Astrocyte (in vitro differentiated cells and primary cell): ENCODE results near the gene CHEK1. TPM values are rescaled to one million over a fixed set of nuclear protein-coding genes. Genes with fewer than 3 reads are reported as not detected.
A peak's percentile ranks its signal among the peaks of the same experiment; 100 is the strongest.

Experiments
- DNase-seq: peaks from one replicate; pipeline ENCODE4 v3.0.0-alpha.2; 2010; ENCODE audit warnings: low read depth
- FAIRE-seq: peaks from 2 replicates; lab custom pipeline; 2011; peaks lifted over from hg19 to GRCh38; lab: Jason Lieb, UNC
- H2AFZ ChIP-seq: 2 replicates; pipeline ENCODE4 v1.6.0; 2012; ENCODE audit warnings: low read depth, low read length, inconsistent platforms
- H3K27ac ChIP-seq: 2 replicates; pipeline ENCODE4 v1.5.1; 2011; ENCODE audit warnings: low read depth, low read length, inconsistent platforms
- H3K27me3 ChIP-seq: 2 replicates; pipeline ENCODE4 v1.6.0; 2011; ENCODE audit warnings: low read length, inconsistent platforms; ENCODE audit not compliant: insufficient read depth
- H3K36me3 ChIP-seq: 2 replicates; pipeline ENCODE4 v1.5.1; 2011; ENCODE audit warnings: low read length, inconsistent platforms; ENCODE audit not compliant: insufficient read depth
- H3K4me1 ChIP-seq: 2 replicates; pipeline ENCODE4 v1.5.1; 2011; ENCODE audit warnings: low read length, inconsistent platforms; ENCODE audit not compliant: insufficient read depth
- H3K4me2 ChIP-seq: 2 replicates; pipeline ENCODE4 v1.6.0; 2012; ENCODE audit warnings: low read length, inconsistent platforms
- H3K4me3 ChIP-seq: 2 replicates; pipeline ENCODE4 v1.5.1; 2011; ENCODE audit warnings: low read depth, mild to moderate bottlenecking, low read length, inconsistent platforms; ENCODE audit not compliant: insufficient read depth
- H3K79me2 ChIP-seq: 2 replicates; pipeline ENCODE4 v1.6.0; 2012; ENCODE audit warnings: mild to moderate bottlenecking, low read length, inconsistent platforms; ENCODE audit not compliant: insufficient read depth
- H3K9ac ChIP-seq: 2 replicates; pipeline ENCODE4 v1.6.0; 2012; ENCODE audit warnings: mild to moderate bottlenecking, low read length, inconsistent platforms
- H3K9me3 ChIP-seq: 2 replicates; pipeline ENCODE4 v1.5.1; 2012; ENCODE audit warnings: low read depth, mild to moderate bottlenecking, low read length, inconsistent platforms; ENCODE audit not compliant: insufficient read depth
- H4K20me1 ChIP-seq: 2 replicates; pipeline ENCODE4 v1.6.0; 2012; ENCODE audit warnings: low read length, inconsistent platforms; ENCODE audit not compliant: insufficient read depth
- H3K27ac Mint-ChIP-seq: one replicate; pipeline ENCODE4 v1.8.0; 2021; ENCODE audit warnings: mild to moderate bottlenecking, mixed read lengths; ENCODE audit not compliant: unreplicated experiment
- H3K27me3 Mint-ChIP-seq: one replicate; pipeline ENCODE4 v1.8.0; 2021; ENCODE audit warnings: low read depth, mixed read lengths; ENCODE audit not compliant: unreplicated experiment
- H3K36me3 Mint-ChIP-seq: one replicate; pipeline ENCODE4 v1.8.0; 2021; ENCODE audit warnings: low read depth, mixed read lengths; ENCODE audit not compliant: unreplicated experiment
- H3K4me1 Mint-ChIP-seq: one replicate; pipeline ENCODE4 v1.8.0; 2021; ENCODE audit warnings: low read depth, mixed read lengths; ENCODE audit not compliant: unreplicated experiment
- H3K4me3 Mint-ChIP-seq: one replicate; pipeline ENCODE4 v1.8.0; 2021; ENCODE audit warnings: mild to moderate bottlenecking, moderate library complexity, mixed read lengths; ENCODE audit not compliant: unreplicated experiment
- H3K9me3 Mint-ChIP-seq: one replicate; pipeline ENCODE4 v1.8.0; 2021; ENCODE audit warnings: mild to moderate bottlenecking, mixed read lengths; ENCODE audit not compliant: unreplicated experiment
- CTCF ChIP-seq: IDR thresholded peaks from 2 replicates; pipeline ENCODE4 v1.5.1; 2011; ENCODE audit warnings: low read depth, mild to moderate bottlenecking, inconsistent platforms, low read length, moderate library complexity; ENCODE audit not compliant: insufficient read depth
- EZH2 ChIP-seq: IDR thresholded peaks from 2 replicates; pipeline ENCODE4 v1.6.1; 2012; ENCODE audit warnings: mild to moderate bottlenecking, low read length, inconsistent platforms; ENCODE audit not compliant: insufficient read depth
- total RNA-seq: library from RNA; stranded (reverse); gene quantifications from 2 replicates; pipeline ENCODE4 v1.2.1, GENCODE V29; 2021

CHEK1 gene
- total RNA-seq, 1 donor from 2014 or later = 30.3 TPM

- H2AFZ ChIP-seq = no peak overlapping the region
- H3K36me3 Mint-ChIP-seq = peaks cover 6% of the 10 kb centered on the region
- no peaks in the 10 kb centered on the region for H3K36me3 ChIP-seq
- no peak overlapping the region for H3K4me3 ChIP-seq
- no peak overlapping the region for H3K27ac ChIP-seq
- no peaks in the 10 kb centered on the region for H3K4me1 ChIP-seq
- DNase-seq (no peak), FAIRE-seq (no peak)
- no peak overlapping the region for H3K4me3 Mint-ChIP-seq
- no peaks in the 10 kb centered on the region for H3K27me3 Mint-ChIP-seq
- no peak overlapping the region for H3K9ac ChIP-seq
- H3K27ac Mint-ChIP-seq = no peak overlapping the region
- H3K9me3 Mint-ChIP-seq = no peaks in the 10 kb centered on the region
- no peaks in the 10 kb centered on the region for H3K27me3 ChIP-seq
- H3K4me1 Mint-ChIP-seq = no peaks in the 10 kb centered on the region
- TF ChIP-seq CTCF = peak; percentile 30
- no peak for TF ChIP-seq EZH2
- H4K20me1 ChIP-seq = no peaks in the 10 kb centered on the region
- no peaks in the 10 kb centered on the region for H3K9me3 ChIP-seq
- H3K4me2 ChIP-seq = no peak overlapping the region
- no peaks in the 10 kb centered on the region for H3K79me2 ChIP-seq
Observed at GRCh38 chr11:125679397-125679796, 54.4 kb downstream of the CHEK1 start.

- peaks cover 6% of the 10 kb centered on the region for H3K36me3 Mint-ChIP-seq
- no peak overlapping the region for H3K27ac ChIP-seq
Observed at GRCh38 chr11:125679837-125680236, 54.9 kb downstream of the CHEK1 start.

More at GRCh38 chr11:125679837-125680236, 54.9 kb downstream of the CHEK1 start:
- Mint-ChIP-seq H3K4me1 (no peaks in the 10 kb centered on the region), H3K4me3 (no peak overlapping the region), H3K27me3 (no peaks in the 10 kb centered on the region), H3K9me3 (no peaks in the 10 kb centered on the region), H3K27ac (no peak overlapping the region)
- no peak overlapping the region for H3K4me3 ChIP-seq
- H2AFZ ChIP-seq = no peak overlapping the region
- H3K36me3 ChIP-seq = no peaks in the 10 kb centered on the region
- no peak overlapping the region for H3K4me2 ChIP-seq
- no peaks in the 10 kb centered on the region for H3K79me2 ChIP-seq
- TF ChIP-seq EZH2 = no peak
- no peak for TF ChIP-seq CTCF
- no peaks in the 10 kb centered on the region for H3K4me1 ChIP-seq
- H3K27me3 ChIP-seq = no peaks in the 10 kb centered on the region
- DNase-seq = no peak
- no peak overlapping the region for H3K9ac ChIP-seq
- no peaks in the 10 kb centered on the region for H4K20me1 ChIP-seq
- FAIRE-seq = no peak
- H3K9me3 ChIP-seq = no peaks in the 10 kb centered on the region
